ENCODE measurements around the gene AOPEP. TPM values are rescaled to one million over a fixed set of nuclear protein-coding genes. Genes with fewer than 3 reads are reported as not detected.

The AOPEP gene
- total RNA-seq, 1 donor from 2014 or later = 79.7 TPM

DNA sequence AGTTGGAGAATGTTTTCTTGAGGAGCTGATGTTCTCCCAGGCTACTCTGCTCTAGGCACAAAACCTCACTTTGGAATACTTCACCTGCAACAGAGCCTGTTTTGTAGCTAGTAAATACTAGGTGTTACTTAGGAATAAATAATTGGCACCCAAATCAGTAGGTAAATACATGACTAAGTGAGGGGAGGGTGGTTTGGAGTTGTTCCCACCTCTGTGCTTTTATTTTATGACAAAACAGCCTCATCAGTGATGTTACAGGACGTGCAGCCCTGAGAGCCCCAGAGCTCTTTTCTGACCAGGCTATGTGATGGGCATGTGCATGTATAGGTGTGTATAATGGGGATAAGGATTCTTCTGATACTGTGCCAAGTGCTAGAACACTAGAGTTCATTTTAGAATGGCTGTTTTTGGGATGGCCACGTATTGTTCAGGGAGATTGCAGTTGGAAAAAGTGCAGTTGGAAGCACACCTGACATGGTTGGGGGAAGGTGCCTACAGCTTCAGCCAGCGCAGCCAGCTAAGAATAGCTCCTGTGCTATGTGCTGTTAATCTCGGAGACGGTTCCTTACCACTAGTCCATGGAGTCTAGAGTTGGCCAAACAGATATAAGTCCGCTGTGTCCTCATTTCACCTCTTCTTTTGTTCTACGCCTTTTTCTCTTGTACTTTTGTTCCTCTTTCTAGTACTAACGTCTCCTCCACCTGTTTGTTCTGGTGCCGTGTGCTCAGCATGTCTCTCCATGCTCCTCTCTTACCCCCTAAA is 306.3 kb downstream of the AOPEP start:
- H3K4me3 ChIP-seq = no peak overlapping the region
- peak overlapping the region; percentile 3 for H3K27ac ChIP-seq
- intact Hi-C loops (cut with DNase I) = no loop called here
- ATAC-seq = peak; percentile 27
- H3K27me3 ChIP-seq = no peaks in the 10 kb centered on the region
- H3K9me3 ChIP-seq = no peaks in the 10 kb centered on the region
- TF ChIP-seq, protein P1, sequence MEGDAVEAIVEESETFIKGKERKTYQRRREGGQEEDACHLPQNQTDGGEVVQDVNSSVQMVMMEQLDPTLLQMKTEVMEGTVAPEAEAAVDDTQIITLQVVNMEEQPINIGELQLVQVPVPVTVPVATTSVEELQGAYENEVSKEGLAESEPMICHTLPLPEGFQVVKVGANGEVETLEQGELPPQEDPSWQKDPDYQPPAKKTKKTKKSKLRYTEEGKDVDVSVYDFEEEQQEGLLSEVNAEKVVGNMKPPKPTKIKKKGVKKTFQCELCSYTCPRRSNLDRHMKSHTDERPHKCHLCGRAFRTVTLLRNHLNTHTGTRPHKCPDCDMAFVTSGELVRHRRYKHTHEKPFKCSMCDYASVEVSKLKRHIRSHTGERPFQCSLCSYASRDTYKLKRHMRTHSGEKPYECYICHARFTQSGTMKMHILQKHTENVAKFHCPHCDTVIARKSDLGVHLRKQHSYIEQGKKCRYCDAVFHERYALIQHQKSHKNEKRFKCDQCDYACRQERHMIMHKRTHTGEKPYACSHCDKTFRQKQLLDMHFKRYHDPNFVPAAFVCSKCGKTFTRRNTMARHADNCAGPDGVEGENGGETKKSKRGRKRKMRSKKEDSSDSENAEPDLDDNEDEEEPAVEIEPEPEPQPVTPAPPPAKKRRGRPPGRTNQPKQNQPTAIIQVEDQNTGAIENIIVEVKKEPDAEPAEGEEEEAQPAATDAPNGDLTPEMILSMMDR (IDR thresholded peaks at IDR 0.05) = no peak
- no peak for DNase-seq
- H3K4me1 ChIP-seq = peaks cover 54% of the 10 kb centered on the region
- no peaks in the 10 kb centered on the region for H3K36me3 ChIP-seq

DNA sequence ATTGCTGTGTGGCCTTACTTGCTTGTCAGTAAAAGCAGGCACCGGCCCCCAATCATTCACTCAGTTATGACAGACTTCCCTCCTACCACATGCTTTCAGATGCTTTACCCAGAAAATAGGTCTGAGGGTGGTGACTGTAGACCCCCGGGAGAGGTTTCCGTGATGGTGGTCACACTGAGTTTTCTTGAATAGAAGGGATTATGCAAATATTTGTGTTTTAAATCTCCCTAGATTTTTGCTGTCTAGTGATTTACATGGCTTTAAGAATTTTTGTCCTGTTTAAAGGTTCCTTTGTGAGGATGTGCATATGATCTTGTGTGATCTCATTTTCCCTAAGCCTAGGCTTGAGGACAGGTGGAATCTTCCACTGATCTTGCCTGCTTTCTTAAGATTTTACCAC is 309.3 kb downstream of the AOPEP start:
- Histone ChIP-seq H3K36me3 (no peaks in the 10 kb centered on the region), H3K4me1 (peaks cover 32% of the 10 kb centered on the region), H3K27me3 (no peaks in the 10 kb centered on the region), H3K4me3 (no peak overlapping the region), H3K9me3 (no peaks in the 10 kb centered on the region), H3K27ac (no peak overlapping the region)
- intact Hi-C loops (cut with DNase I) = no loop called here
- DNase-seq = no peak
- ATAC-seq = no peak
- TF ChIP-seq, protein P1 (IDR thresholded peaks at IDR 0.05) = no peak

DNA sequence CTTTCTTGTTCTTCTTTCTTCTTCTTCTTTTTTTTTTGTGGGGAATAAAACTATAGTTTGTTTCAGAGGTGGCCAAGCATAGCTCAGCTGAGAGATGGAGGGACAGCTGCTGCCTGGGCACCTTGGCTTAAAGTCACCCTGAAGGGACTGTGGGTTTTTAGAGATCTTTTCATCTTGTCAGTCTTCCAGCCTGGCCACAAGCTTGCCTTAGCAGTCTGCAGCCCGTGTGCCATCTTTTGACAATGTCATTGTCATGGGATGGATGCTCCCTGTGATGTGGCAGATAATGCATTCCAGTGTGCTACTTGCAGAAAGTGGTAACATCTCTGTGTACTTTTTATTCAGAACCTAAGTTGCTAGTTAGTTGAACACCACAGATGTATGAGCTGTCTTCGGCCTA is 310.2 kb downstream of the AOPEP start:
- no peak overlapping the region for H3K27ac ChIP-seq
- H3K4me3 ChIP-seq = no peak overlapping the region
- no peaks in the 10 kb centered on the region for H3K9me3 ChIP-seq
- ATAC-seq (no peak), DNase-seq (no peak)
- TF ChIP-seq, protein P1 (IDR thresholded peaks at IDR 0.05) = no peak
- no peaks in the 10 kb centered on the region for H3K36me3 ChIP-seq
- H3K27me3 ChIP-seq = no peaks in the 10 kb centered on the region
- intact Hi-C loops (cut with DNase I) = no loop called here
- H3K4me1 ChIP-seq = peaks cover 24% of the 10 kb centered on the region

DNA sequence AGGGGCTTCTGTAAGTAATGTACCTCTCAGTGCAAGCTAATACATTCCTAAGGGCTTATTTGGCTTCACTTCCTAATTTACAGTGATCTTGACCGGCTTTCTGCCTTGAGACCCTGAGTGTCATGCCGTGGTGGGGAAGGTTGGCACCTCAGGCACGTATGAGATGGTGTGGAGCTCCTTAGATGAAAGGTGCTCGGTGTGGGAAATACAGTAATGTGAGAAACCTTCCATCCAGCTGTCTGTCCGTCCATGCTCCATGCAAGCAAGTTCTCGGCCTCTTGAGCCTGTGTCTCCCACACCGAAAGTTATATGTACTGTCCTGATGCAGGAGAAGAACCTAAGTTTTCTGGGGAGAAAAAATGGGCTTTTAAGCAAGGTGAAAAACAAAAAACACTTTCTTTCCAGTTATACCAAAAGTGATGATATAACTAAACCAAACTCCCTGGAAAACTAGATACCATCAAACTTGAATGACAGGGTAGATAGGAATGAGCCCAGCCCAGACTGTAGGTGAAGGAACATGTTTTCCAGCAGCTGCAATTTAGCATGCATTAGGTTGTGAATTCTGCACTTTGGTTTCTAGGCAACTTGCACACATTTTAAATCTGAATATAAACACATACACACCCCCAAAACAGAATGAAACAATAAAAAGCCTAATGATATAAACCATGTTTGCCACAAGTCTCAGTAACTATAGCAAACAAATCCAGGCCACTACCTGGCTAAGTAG is 311.5 kb downstream of the AOPEP start:
- DNase-seq = no peak
- no peak for ATAC-seq
- intact Hi-C loops (cut with DNase I) = no loop called here
- H3K4me1 ChIP-seq = peaks cover 13% of the 10 kb centered on the region
- H3K4me3 ChIP-seq = no peak overlapping the region
- H3K36me3 ChIP-seq = no peaks in the 10 kb centered on the region
- TF ChIP-seq, protein P1 (IDR thresholded peaks at IDR 0.05) = no peak
- no peaks in the 10 kb centered on the region for H3K9me3 ChIP-seq
- no peaks in the 10 kb centered on the region for H3K27me3 ChIP-seq
- no peak overlapping the region for H3K27ac ChIP-seq

DNA sequence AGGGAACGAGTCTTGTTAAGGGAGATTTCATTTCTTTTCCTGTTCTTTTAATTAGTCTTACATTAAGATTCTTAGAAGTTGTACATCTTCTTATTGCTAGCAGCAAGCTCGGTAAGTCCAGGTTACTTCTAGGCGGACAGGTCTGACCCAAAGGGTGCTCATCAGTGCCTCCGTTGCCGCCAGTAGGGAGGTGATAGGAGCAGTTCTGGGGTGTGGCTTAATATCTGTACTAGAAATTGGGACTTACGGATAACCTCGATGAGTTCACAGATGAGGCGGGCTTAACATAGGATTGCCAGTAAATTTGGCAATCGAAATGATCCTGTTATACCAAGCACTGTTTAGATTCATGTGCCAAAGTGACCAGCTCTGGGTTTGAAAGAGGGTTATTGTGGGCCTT is 312.2 kb downstream of the AOPEP start:
- Histone ChIP-seq H3K4me1 (peaks cover 8% of the 10 kb centered on the region), H3K9me3 (no peaks in the 10 kb centered on the region), H3K27ac (no peak overlapping the region), H3K4me3 (no peak overlapping the region), H3K36me3 (no peaks in the 10 kb centered on the region), H3K27me3 (no peaks in the 10 kb centered on the region)
- TF ChIP-seq, protein P1 (IDR thresholded peaks at IDR 0.05) = no peak
- ATAC-seq (no peak), DNase-seq (no peak)
- intact Hi-C loops (cut with DNase I) = no loop called here

Data from upper lobe of right lung (tissue), 1 donor.